Measurements from ENCODE around the gene GRM8. TPM values are rescaled to one million over a fixed set of nuclear protein-coding genes. Genes with fewer than 3 reads are reported as not detected.

GRM8 gene
- total and polyA plus RNA-seq, 9 of the 15 experiments (the other 6 are each of a cell fraction or from before 2014, with no cell fraction given) = 0.13 TPM; not detected in 7

GRCh38 chr7:127151379-127151778, 101.4 kb downstream of the GRM8 start:
- no peaks in the 10 kb centered on the region for H3K27me3 ChIP-seq (ENCODE audit: control insufficient read depth in 2 of 2, insufficient read depth in 2 of 2, low read length in 2 of 2)
- intact Hi-C loops (cut with micrococcal nuclease) (no loop called here), in situ Hi-C loops (cut with MboI) (no loop called here)
- H3K36me3 ChIP-seq (ENCODE audit: control insufficient read depth, insufficient read depth, low read length) = no peaks in the 10 kb centered on the region
- CTCF ChIA-PET (ENCODE audit: low intra/inter-chr PET ratio) = no interaction called here
- no peaks in the 10 kb centered on the region for H3K9me3 ChIP-seq (replicated peaks; ENCODE audit: control insufficient read depth, insufficient read depth, low read depth, low read length)
- no peak for DNase-seq (ENCODE audit: extremely low read depth in 1 of 4, low spot score in 3 of 4)
- ATAC-seq = no peak
- H3K4me2 ChIP-seq (ENCODE audit: insufficient read depth, low read length) = no peak overlapping the region
- no peak overlapping the region for H3K4me3 ChIP-seq
- no peak for TF ChIP-seq XRCC4 (IDR thresholded peaks at IDR 0.05; ENCODE audit: extremely low read depth, insufficient read depth, insufficient read length)
- no peak for TF ChIP-seq BACH1 (tag; IDR thresholded peaks at IDR 0.05)
- no peak for TF ChIP-seq ZNF431 (CRISPR knock-in tag; IDR thresholded peaks at IDR 0.05)
- no peak for TF ChIP-seq TBP (optimal IDR thresholded peaks at IDR 0.05; ENCODE audit: low read depth, low read length)
- TF ChIP-seq STAG1 (CRISPR knock-in tag; IDR thresholded peaks at IDR 0.05; ENCODE audit: borderline replicate concordance) = no peak
- no peak for TF ChIP-seq SAFB2 (IDR thresholded peaks at IDR 0.05; ENCODE audit: borderline replicate concordance, low read depth, low read length, severe bottlenecking)
- TF ChIP-seq ZBED1 (IDR thresholded peaks at IDR 0.05) = no peak
- TF ChIP-seq MEF2A (IDR thresholded peaks at IDR 0.05; ENCODE audit: control insufficient read depth, low read depth, low read length) = no peak
- TF ChIP-seq SP1 (CRISPR knock-in tag; IDR thresholded peaks at IDR 0.05) = no peak
- no peak for TF ChIP-seq FOXK2 (conservative IDR thresholded peaks at IDR 0.05 in 1 of 2, IDR thresholded peaks at IDR 0.05 in 1 of 2; ENCODE audit: low read depth in 2 of 2)
- no peak for TF ChIP-seq TCF3 (CRISPR knock-in tag; IDR thresholded peaks at IDR 0.05)
- no peak for TF ChIP-seq ZNF263 (CRISPR knock-in tag; IDR thresholded peaks at IDR 0.05; ENCODE audit: borderline replicate concordance)
- no peak for TF ChIP-seq DACH1 (IDR thresholded peaks at IDR 0.05; ENCODE audit: partially characterized antibody)
- no peak for TF ChIP-seq ZNF79 (CRISPR knock-in tag; IDR thresholded peaks at IDR 0.05; ENCODE audit: low read depth)
- TF ChIP-seq POLR2AphosphoS2 (IDR thresholded peaks at IDR 0.05; ENCODE audit: low read length) = no peak
- TF ChIP-seq CCNT2 (IDR thresholded peaks at IDR 0.05; ENCODE audit: borderline replicate concordance, extremely low read depth, insufficient read length, low read depth, low read length) = no peak
- 3% methylated on average over 8 of the region's 8 CpGs for WGBS (ENCODE audit: insufficient coverage, low coverage, missing lambda C conversion rate)
- no peak overlapping the region for H3K9ac ChIP-seq (ENCODE audit: insufficient read depth in 1 of 2, low read depth in 2 of 2, low read length in 2 of 2)
- no peaks in the 10 kb centered on the region for H4K20me1 ChIP-seq (replicated peaks; ENCODE audit: control insufficient read depth, insufficient read depth, low read length)
- FAIRE-seq = no peak
- no peaks in the 10 kb centered on the region for H3K79me2 ChIP-seq (ENCODE audit: control insufficient read depth, insufficient read depth, low read length)
- H2AFZ ChIP-seq (ENCODE audit: low read depth, low read length) = no peak overlapping the region
- H3K4me1 ChIP-seq (replicated peaks in 1 of 2; ENCODE audit: control insufficient read depth in 2 of 2, insufficient read depth in 2 of 2, low read length in 2 of 2) = no peaks in the 10 kb centered on the region
- H3K9me1 ChIP-seq (ENCODE audit: control insufficient read depth, insufficient read depth, low read length) = no peaks in the 10 kb centered on the region
- POLR2A ChIA-PET = no interaction called here
- no peak overlapping the region for H3K27ac ChIP-seq (ENCODE audit: extremely low read depth, low read depth, low read length)
- BruUV-seq (replicated peaks) = no TSS peak

All from K562 (cell line).